Loucy (cell line): ENCODE data around the gene MIER2.

Experiments
- EZH2phosphoT487 ChIP-seq: fragments of 200-600 bp; IDR thresholded peaks from 2 replicates; pipeline ENCODE4 v1.6.1; 2018; ENCODE audit warnings: antibody characterized with exemption, mild to moderate bottlenecking, moderate library complexity, borderline replicate concordance
- TF ChIP-seq, protein P1 (sequence below): fragments of 200-600 bp; sonication (generic); conservative IDR thresholded peaks from 2 replicates; pipeline ENCODE4 v1.5.1; 2014; ENCODE audit warnings: mild to moderate bottlenecking, antibody characterized with exemption, low read length

DNA sequence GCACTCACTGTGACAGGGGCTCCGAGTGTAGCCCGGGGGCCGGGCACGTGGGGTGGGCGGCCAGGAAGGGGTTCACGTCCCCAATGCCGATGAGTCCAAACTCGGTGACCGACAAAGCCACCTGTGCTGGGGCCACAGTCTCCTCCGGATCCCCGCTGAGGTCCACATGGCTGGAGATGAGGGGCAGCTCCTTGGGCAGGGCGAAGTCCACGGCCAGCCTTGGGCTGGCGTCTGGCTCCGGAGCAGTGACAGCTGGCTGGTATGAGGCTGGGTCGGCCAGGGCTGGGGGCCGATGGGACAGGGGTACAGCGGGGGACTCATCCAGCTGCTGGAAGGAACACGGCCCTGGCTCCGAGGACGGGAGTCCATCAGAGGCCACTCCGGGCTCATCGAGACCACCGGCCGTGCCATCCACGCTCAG, 37.5 kb downstream of the MIER2 start:
- TF ChIP-seq, protein P1, sequence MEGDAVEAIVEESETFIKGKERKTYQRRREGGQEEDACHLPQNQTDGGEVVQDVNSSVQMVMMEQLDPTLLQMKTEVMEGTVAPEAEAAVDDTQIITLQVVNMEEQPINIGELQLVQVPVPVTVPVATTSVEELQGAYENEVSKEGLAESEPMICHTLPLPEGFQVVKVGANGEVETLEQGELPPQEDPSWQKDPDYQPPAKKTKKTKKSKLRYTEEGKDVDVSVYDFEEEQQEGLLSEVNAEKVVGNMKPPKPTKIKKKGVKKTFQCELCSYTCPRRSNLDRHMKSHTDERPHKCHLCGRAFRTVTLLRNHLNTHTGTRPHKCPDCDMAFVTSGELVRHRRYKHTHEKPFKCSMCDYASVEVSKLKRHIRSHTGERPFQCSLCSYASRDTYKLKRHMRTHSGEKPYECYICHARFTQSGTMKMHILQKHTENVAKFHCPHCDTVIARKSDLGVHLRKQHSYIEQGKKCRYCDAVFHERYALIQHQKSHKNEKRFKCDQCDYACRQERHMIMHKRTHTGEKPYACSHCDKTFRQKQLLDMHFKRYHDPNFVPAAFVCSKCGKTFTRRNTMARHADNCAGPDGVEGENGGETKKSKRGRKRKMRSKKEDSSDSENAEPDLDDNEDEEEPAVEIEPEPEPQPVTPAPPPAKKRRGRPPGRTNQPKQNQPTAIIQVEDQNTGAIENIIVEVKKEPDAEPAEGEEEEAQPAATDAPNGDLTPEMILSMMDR, result no peak
- no peak for TF ChIP-seq EZH2phosphoT487
